Left renal cortex interstitium (tissue), 4 donors: Measurements from ENCODE around the gene ALOX12. TPM values are rescaled to one million over a fixed set of nuclear protein-coding genes. Genes with fewer than 3 reads are reported as not detected.
"Not testable (repeated sequence)": the region's sequence is repeated elsewhere in the genome, so short reads cannot be mapped to it uniquely, and the experiment has no call there.

ENCODE experiments used
- DNase-seq, 4 donors: peaks; one replicate each; pipeline ENCODE4 v3.0.0-alpha.2; 2013; ENCODE audit warnings: low read depth in 4 of 4, low spot score in 2 of 4, missing footprints in 1 of 4
- polyA plus RNA-seq, 4 donors: library from polyadenylated mRNA; unstranded; fragments of 120-200 nt; gene quantifications; one replicate each; pipeline ENCODE4 v1.2.1, GENCODE V29; 2013; ENCODE audit not compliant: insufficient read length in 4 of 4

Gene ALOX12
- polyA plus RNA-seq, 4 donors: 1.5 to 3.8 (median 2.7) TPM

- DNase-seq: no peak
Observed at GRCh38 chr17:7043182-7043496, 47.3 kb downstream of the ALOX12 start.

GRCh38 chr17:7043497-7044198, 47.8 kb downstream of the ALOX12 start, which contains the start of gene SLC16A11:
Gene SLC16A11 (minus strand): TSS chr17:7044092. CDS start chr17:7043513, 579 bp downstream.
- no peak for DNase-seq

- peak in 1 of 4 donors; percentile 81 for DNase-seq
Observed at GRCh38 chr17:7045492-7046126, 49.8 kb downstream of the ALOX12 start.

DNA sequence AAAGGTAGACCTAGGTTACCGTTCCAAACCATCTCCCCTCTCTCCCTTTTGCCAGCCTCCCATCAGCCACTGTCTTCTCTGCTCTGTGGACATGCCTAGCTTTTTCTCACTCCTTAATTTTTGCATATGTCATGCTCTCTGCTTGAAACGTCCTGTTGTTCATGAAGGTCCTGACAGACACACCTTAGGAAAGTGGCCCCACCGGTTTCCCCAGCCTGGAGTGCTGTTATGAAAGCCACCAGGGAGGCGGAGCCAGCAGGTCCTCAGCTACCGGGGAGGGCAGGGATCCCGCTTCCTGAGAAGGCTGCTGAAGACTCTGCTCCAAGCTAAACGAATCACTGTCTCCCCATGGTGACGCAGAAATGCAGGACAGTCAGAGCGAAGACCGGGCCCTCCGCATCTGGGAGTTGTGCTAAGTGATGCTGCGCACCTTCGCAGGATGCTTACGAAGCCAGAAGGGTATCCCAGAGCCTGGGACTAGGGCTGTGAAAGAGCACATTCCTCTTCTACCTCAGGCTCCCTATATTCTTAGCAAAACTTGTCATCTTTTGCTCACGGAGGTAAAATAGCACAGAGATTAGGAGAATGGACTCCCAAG, 50.4 kb downstream of the ALOX12 start:
- no peak for DNase-seq

- not testable (repeated sequence) for DNase-seq
Observed at GRCh38 chr17:7046725-7047397, 51.0 kb downstream of the ALOX12 start.

- no peak for DNase-seq
Observed at GRCh38 chr17:7047566-7047965, 51.7 kb downstream of the ALOX12 start.

DNA sequence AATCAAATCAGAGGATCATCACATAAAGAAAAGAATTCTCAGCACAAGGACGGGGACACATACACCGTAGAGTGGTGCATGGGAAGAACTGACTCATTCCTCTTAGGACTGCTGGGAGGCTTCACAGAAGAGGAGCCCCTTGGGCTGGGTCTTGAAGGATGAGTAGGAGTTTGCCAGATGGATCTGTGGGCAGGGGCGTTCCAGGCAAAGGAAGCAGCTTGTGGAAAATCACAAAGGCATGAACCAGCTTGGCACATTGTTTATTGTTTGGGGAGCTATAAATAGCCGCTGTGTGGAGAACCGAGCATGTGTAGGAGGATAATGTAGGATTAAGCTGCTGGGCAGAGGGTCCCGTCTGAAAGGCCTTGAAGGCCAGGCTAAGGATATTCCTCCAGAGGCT, 53.1 kb downstream of the ALOX12 start:
- no peak for DNase-seq

- not testable (repeated sequence) for DNase-seq
Observed at GRCh38 chr17:7050583-7050982, 54.7 kb downstream of the ALOX12 start.

DNA sequence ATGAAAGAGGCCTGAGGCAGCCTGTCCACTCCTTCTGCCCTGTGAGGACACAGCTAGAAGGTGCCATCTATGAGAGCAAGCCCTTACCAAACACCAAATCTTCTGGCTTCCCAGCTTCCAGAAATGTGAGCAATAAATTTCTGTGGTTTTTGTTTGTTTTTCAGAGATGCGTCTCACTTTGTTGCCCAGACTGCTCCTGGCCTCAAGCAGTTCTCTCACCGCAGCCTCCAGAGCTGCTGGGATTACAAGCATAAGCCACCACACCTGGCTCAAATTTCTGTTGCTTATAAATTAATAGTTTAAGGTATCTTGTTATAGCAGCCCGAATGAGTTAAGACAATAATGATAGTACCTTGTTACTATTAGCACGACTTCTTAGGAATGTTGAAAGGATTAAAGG, 60.5 kb downstream of the ALOX12 start:
- no peak for DNase-seq

DNA sequence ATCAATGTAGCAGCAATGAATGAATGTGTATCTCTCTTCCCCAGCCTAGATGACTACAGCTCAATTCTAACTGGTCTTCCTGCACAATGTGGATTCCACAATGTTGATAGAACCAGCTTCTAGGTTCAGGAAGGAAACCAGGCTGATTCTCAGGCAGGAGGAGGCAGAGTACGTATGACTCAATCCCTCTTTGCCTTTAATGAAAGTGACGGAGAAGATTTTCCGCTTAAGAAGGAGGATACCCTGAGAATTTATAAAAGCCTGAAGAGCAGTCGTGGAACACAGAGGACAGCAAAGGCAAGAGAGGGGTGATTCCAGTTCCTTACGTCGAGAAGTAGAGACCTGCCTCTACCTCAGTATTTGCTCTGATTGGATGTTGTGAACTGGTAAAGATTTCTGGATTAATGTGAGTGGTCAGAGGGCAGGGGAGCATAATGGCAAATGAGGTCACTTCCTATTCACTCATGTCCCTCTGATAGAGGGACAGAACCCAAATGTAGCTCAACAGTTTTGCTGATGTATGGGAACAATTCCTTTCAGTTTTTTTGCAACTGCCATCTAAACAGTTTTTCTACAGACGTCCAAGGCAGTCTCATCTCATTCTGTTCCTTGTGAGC, 63.1 kb downstream of the ALOX12 start:
- DNase-seq: no peak

Other genes starting within 250 kb of the ALOX12 start
- 10 to 100 TPM in 2 of 4 donors, 1 to 10 TPM in 2; 5.3 to 15.2 (median 10.5) TPM for gene XAF1, start 240.0 kb upstream of the ALOX12 start, polyA plus RNA-seq
- under 1 TPM; 0.09 to 0.19 (median 0.15) TPM for gene FBXO39, start 219.8 kb upstream of the ALOX12 start, polyA plus RNA-seq
- under 1 TPM; 0.47 to 0.94 (median 0.65) TPM for gene TEKT1, start 164.3 kb upstream of the ALOX12 start, polyA plus RNA-seq
- gene RNASEK, start 16.6 kb downstream of the ALOX12 start, polyA plus RNA-seq: 100 to 1,000 TPM; 160 to 224 (median 185) TPM
- 10 to 100 TPM; 21.3 to 27.0 (median 24.7) TPM for gene BCL6B, start 27.0 kb downstream of the ALOX12 start, polyA plus RNA-seq
- 1 to 10 TPM; 2.9 to 4.8 (median 3.5) TPM for gene SLC16A13, start 40.0 kb downstream of the ALOX12 start, polyA plus RNA-seq
- gene SLC16A11, start 48.0 kb downstream of the ALOX12 start, polyA plus RNA-seq: under 1 TPM; 0.31 to 0.71 (median 0.49) TPM
- gene CLEC10A, start 84.2 kb downstream of the ALOX12 start, polyA plus RNA-seq: 1 to 10 TPM; 1.1 to 2.3 (median 1.3) TPM
- gene ASGR2, start 118.8 kb downstream of the ALOX12 start, polyA plus RNA-seq: 1 to 10 TPM; 1.1 to 3.2 (median 1.7) TPM
- gene ASGR1, start 183.3 kb downstream of the ALOX12 start, polyA plus RNA-seq: 10 to 100 TPM in 1 of 4 donors, 1 to 10 TPM in 3; 6.3 to 10.1 (median 8.3) TPM
- gene DLG4, start 223.8 kb downstream of the ALOX12 start, polyA plus RNA-seq: 10 to 100 TPM; 21.1 to 53.3 (median 39.1) TPM
- 100 to 1,000 TPM; 409 to 581 (median 511) TPM for gene ACADVL, start 223.9 kb downstream of the ALOX12 start, polyA plus RNA-seq
- gene DVL2, start 238.5 kb downstream of the ALOX12 start, polyA plus RNA-seq: 10 to 100 TPM; 47.7 to 78.0 (median 62.9) TPM
- 10 to 100 TPM; 51.8 to 74.3 (median 60.9) TPM for gene PHF23, start 243.4 kb downstream of the ALOX12 start, polyA plus RNA-seq
- gene GABARAP, start 246.4 kb downstream of the ALOX12 start, polyA plus RNA-seq: 100 to 1,000 TPM; 396 to 619 (median 451) TPM